Caco-2 (cell line): ENCODE results near the gene TMEM255B. TPM values are rescaled to one million over a fixed set of nuclear protein-coding genes. Genes with fewer than 3 reads are reported as not detected.

Source experiments
- BruUV-seq: library from RNA; stranded (reverse); fragments of 400-500 nt; replicated peaks from 2 replicates; lab custom pipeline; 2021; lab: Mats Ljungman, UMichigan
- CTCF ChIA-PET: fragments of 300-600 bp; sonication (Branson Sonifier 250); formaldehyde crosslinking; loops from one replicate; lab custom pipeline; 2022; ENCODE audit warnings: antibody characterized with exemption; lab: Charles Lee
- POLR2A ChIA-PET: fragments of 300-600 bp; sonication (Branson Sonifier 250); formaldehyde crosslinking; loops from one replicate; lab custom pipeline; 2022; ENCODE audit warnings: antibody characterized with exemption; lab: Charles Lee
- DNase-seq, 2 experiments: peaks; one replicate each; pipeline versions ENCODE4 v3.0.0 to v3.0.0-alpha.2; 2020 to 2022
- H3K27me3 ChIP-seq: replicated peaks from 2 replicates; pipeline ENCODE4 v1.6.0; 2011; ENCODE audit warnings: low read length; ENCODE audit not compliant: control insufficient read depth, insufficient read depth
- H3K36me3 ChIP-seq: 2 replicates; pipeline ENCODE4 v1.5.1; 2011; ENCODE audit warnings: low read length; ENCODE audit not compliant: control insufficient read depth, insufficient read depth
- H3K4me1 ChIP-seq: fragments of 250-450 bp; sonication (Bioruptor Pico); 2 replicates; pipeline ENCODE4 v1.5.1; 2020; ENCODE audit warnings: mild to moderate bottlenecking
- H3K4me3 ChIP-seq: 2 replicates; pipeline ENCODE4 v1.5.1; 2011; ENCODE audit warnings: low read depth, mild to moderate bottlenecking, control low read depth, low read length
- H3K9me3 ChIP-seq: fragments of 250-450 bp; sonication (Bioruptor Pico); 2 replicates; pipeline ENCODE4 v1.5.1; 2020; ENCODE audit warnings: mild to moderate bottlenecking, moderate library complexity
- H3K27ac Mint-ChIP-seq: one replicate; pipeline ENCODE4 v1.8.0; 2022; ENCODE audit warnings: mixed read lengths; ENCODE audit not compliant: unreplicated experiment
- H3K27me3 Mint-ChIP-seq: one replicate; pipeline ENCODE4 v1.8.0; 2022; ENCODE audit warnings: mixed read lengths; ENCODE audit not compliant: insufficient read depth, unreplicated experiment
- H3K36me3 Mint-ChIP-seq: one replicate; pipeline ENCODE4 v1.8.0; 2022; ENCODE audit warnings: mild to moderate bottlenecking, mixed read lengths; ENCODE audit not compliant: insufficient read depth, unreplicated experiment
- H3K4me1 Mint-ChIP-seq: one replicate; pipeline ENCODE4 v1.8.0; 2022; ENCODE audit warnings: low read depth, mixed read lengths; ENCODE audit not compliant: unreplicated experiment
- H3K4me3 Mint-ChIP-seq: one replicate; pipeline ENCODE4 v1.8.0; 2022; ENCODE audit warnings: mild to moderate bottlenecking, moderate library complexity, mixed read lengths; ENCODE audit not compliant: unreplicated experiment
- H3K9me3 Mint-ChIP-seq: one replicate; pipeline ENCODE4 v1.8.0; 2022; ENCODE audit warnings: mixed read lengths; ENCODE audit not compliant: unreplicated experiment
- CTCF ChIP-seq, 2 experiments: fragments of 200-600 bp in 1 of 2; IDR thresholded peaks; 1 replicate in 1 of 2; 2 replicates in 1 of 2; pipeline versions ENCODE4 v1.5.1 to v1.8.0; 2011 to 2022; ENCODE audit warnings: antibody characterized with exemption in 1 of 2, control low read depth in 1 of 2, inconsistent platforms in 1 of 2, low read depth in 1 of 2, low read length in 1 of 2, mild to moderate bottlenecking in 1 of 2, moderate library complexity in 1 of 2; ENCODE audit not compliant: insufficient read depth in 1 of 2, severe bottlenecking in 1 of 2, unreplicated experiment in 1 of 2
- intact Hi-C: fragments of 100-400 bp; cut with micrococcal nuclease; formaldehyde crosslinking; loops from one replicate; pipeline ENCODE4 v1.10.0; 2022; ENCODE audit not compliant: unreplicated experiment
- total RNA-seq: library from RNA; stranded (reverse); gene quantifications from 2 replicates; pipeline ENCODE4 v1.2.3, GENCODE V29; 2022

TMEM255B gene
- total RNA-seq, 1 experiment from 2014 or later, result 0.82 TPM

GRCh38 chr13:113781571-113781970 lies 22.5 kb downstream of the TMEM255B start:
- H3K36me3 Mint-ChIP-seq, result no peaks in the 10 kb centered on the region
- no peaks in the 10 kb centered on the region for H3K36me3 ChIP-seq
- intact Hi-C loops, result no loop called here
- no TSS peak for BruUV-seq
- no peak for TF ChIP-seq CTCF (IDR thresholded peaks at IDR 0.05; ENCODE audit: insufficient read depth in 1 of 2, low read depth in 1 of 2, low read length in 1 of 2, severe bottlenecking in 1 of 2, unreplicated experiment in 1 of 2)
- peaks cover 22% of the 10 kb centered on the region for H3K27me3 Mint-ChIP-seq
- ChIA-PET POLR2A (no interaction called here), CTCF (no interaction called here)
- DNase-seq, result no peak
- H3K4me3 ChIP-seq, result no peak overlapping the region
- H3K9me3 ChIP-seq, result no peaks in the 10 kb centered on the region
- no peaks in the 10 kb centered on the region for H3K4me1 ChIP-seq
- no peaks in the 10 kb centered on the region for H3K4me1 Mint-ChIP-seq
- H3K27ac Mint-ChIP-seq, result no peak overlapping the region
- peaks cover 11% of the 10 kb centered on the region for H3K9me3 Mint-ChIP-seq
- H3K4me3 Mint-ChIP-seq, result no peak overlapping the region
- H3K27me3 ChIP-seq, result no peaks in the 10 kb centered on the region

GRCh38 chr13:113782472-113782871 lies 23.4 kb downstream of the TMEM255B start:
- no TSS peak for BruUV-seq
- no peak for TF ChIP-seq CTCF (IDR thresholded peaks at IDR 0.05; ENCODE audit: insufficient read depth in 1 of 2, low read depth in 1 of 2, low read length in 1 of 2, severe bottlenecking in 1 of 2, unreplicated experiment in 1 of 2)
- Histone ChIP-seq H3K4me1 (no peaks in the 10 kb centered on the region), H3K9me3 (no peaks in the 10 kb centered on the region), H3K27me3 (no peaks in the 10 kb centered on the region), H3K4me3 (no peak overlapping the region), H3K36me3 (no peaks in the 10 kb centered on the region)
- H3K36me3 Mint-ChIP-seq, result no peaks in the 10 kb centered on the region
- H3K27ac Mint-ChIP-seq, result no peak overlapping the region
- ChIA-PET CTCF (no interaction called here), POLR2A (no interaction called here)
- peaks cover 11% of the 10 kb centered on the region for H3K9me3 Mint-ChIP-seq
- H3K4me1 Mint-ChIP-seq, result no peaks in the 10 kb centered on the region
- intact Hi-C loops, result no loop called here
- no peak for DNase-seq
- peaks cover 22% of the 10 kb centered on the region for H3K27me3 Mint-ChIP-seq
- H3K4me3 Mint-ChIP-seq, result no peak overlapping the region

- Histone ChIP-seq H3K36me3 (no peaks in the 10 kb centered on the region), H3K9me3 (no peaks in the 10 kb centered on the region), H3K4me3 (no peak overlapping the region), H3K27me3 (no peaks in the 10 kb centered on the region), H3K4me1 (no peaks in the 10 kb centered on the region)
- TF ChIP-seq CTCF (IDR thresholded peaks at IDR 0.05; ENCODE audit: insufficient read depth in 1 of 2, low read depth in 1 of 2, low read length in 1 of 2, severe bottlenecking in 1 of 2, unreplicated experiment in 1 of 2), result no peak
- no peak overlapping the region for H3K4me3 Mint-ChIP-seq
- no peaks in the 10 kb centered on the region for H3K36me3 Mint-ChIP-seq
- no peak overlapping the region for H3K27ac Mint-ChIP-seq
- no peaks in the 10 kb centered on the region for H3K4me1 Mint-ChIP-seq
- ChIA-PET CTCF (no interaction called here), POLR2A (no interaction called here)
- peaks cover 22% of the 10 kb centered on the region for H3K27me3 Mint-ChIP-seq
- intact Hi-C loops, result no loop called here
- peaks cover 11% of the 10 kb centered on the region for H3K9me3 Mint-ChIP-seq
- DNase-seq, result no peak
- no TSS peak for BruUV-seq
Measured at GRCh38 chr13:113783200-113783881, 24.3 kb downstream of the TMEM255B start.
